GM21360 (cell line): Measurements from ENCODE around the gene CST3.
"Not testable (repeated sequence)": the region's sequence is repeated elsewhere in the genome, so short reads cannot be mapped to it uniquely, and the experiment has no call there.

Experiments used
- ATAC-seq: cut with Tn5 transposase; IDR thresholded peaks from one replicate; pipeline ENCODE4 v1.9.1; 2021; ENCODE audit warnings: mild to moderate bottlenecking, moderate library complexity; ENCODE audit not compliant: unreplicated experiment

The CST3 gene

GRCh38 chr20:23637282-23638221, at the start of gene CST3:
CST3 (minus strand) TSS chr20:23637955; CDS start chr20:23637862, 93 bp downstream.
- ATAC-seq = peak; percentile 56

GRCh38 chr20:23686046-23686750, 48.4 kb upstream of the CST3 start:
- no peak for ATAC-seq

GRCh38 chr20:23685529-23685896, 47.8 kb upstream of the CST3 start:
- ATAC-seq = not testable (repeated sequence)

- no peak for ATAC-seq
These were observed 46.5 kb upstream of the CST3 start for GRCh38 chr20:23684261-23684660.

GRCh38 chr20:23683807-23684206, 46.1 kb upstream of the CST3 start:
- no peak for ATAC-seq

DNA sequence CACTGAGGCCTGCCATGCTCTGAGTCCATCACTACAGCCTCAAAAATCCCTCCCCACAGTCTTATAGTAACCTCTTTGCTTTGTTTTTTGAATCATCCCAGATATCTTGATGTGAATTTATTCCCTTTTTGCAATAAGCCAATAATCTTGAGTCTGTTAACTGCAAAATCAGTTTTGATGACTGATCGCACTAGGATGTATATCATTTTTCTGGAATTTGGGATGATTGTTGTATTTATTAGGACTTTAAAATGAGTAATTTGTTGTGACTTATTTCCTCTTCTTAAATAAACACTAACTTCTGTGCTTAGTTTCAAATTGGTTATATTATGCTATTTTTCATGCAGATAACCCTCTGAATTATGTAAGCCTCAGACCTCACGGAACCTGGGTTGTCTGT, 45.5 kb upstream of the CST3 start:
- ATAC-seq = no peak

DNA sequence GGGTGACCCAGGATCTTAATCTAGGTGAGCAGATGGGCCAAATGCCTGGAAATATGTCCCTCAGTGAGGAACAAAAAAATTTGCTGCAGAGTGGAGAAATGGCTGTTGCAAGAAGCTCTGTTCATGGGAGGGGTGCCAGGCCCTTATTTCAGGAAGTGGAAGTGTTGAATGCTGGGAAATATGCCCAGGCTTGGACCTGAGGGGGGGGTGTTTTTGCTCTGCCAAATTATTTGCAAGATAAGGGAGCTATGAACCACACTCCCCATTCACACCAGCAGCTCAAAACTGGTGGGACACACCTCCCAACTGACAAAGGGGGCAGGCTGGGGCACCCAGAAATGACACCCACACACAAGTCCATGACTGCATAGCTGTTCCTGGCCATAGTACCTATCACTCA, 42.4 kb upstream of the CST3 start:
- no peak for ATAC-seq

DNA sequence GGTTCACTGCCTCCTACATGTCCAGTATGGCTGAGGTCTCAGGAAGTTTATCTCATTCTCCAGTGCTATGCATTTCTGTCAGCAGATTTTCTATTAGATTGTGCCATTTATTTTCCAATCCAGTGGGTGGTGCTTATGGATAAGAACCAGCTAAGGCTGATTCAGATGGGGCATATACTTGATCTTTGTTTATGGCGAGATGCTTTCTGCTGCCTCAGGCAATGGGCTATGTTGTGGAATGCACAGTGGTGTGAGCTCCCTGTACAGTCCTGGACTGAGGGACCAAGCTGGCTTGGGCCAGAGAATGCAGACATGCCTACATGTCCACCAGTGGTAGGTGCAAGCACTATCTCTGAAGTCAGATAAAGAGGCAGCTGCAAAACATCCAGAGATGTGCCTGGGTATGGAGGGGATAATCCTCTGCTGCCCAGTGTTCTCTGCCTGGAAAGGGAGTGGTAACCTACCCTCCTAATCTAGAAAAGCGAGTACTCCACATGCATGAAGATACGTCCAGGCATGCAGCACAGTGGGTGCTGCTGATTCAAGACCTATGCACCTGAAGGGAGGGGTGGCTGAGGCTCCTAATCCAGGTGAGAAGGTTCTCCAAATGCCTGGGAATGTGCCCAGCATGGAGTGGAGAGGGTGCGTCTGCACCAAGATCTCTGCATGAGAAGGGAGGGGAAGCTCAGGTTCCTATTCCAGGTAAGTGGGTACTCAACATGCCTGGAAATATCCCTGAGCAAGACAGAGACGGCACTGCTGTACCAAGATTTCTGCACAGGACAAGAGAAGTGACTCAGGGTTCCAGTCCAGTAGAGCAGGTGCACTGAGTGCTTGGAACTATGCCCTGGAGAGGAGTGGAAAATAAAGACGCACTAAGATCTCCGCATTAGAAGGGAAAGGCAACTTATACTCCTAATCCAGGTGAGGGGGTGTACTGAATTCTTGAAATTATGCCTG, 41.7 kb upstream of the CST3 start:
- no peak for ATAC-seq

GRCh38 chr20:23673209-23673608, 35.5 kb upstream of the CST3 start:
- ATAC-seq = no peak

- ATAC-seq = no peak
These were observed 34.4 kb upstream of the CST3 start for GRCh38 chr20:23672158-23672557.

DNA sequence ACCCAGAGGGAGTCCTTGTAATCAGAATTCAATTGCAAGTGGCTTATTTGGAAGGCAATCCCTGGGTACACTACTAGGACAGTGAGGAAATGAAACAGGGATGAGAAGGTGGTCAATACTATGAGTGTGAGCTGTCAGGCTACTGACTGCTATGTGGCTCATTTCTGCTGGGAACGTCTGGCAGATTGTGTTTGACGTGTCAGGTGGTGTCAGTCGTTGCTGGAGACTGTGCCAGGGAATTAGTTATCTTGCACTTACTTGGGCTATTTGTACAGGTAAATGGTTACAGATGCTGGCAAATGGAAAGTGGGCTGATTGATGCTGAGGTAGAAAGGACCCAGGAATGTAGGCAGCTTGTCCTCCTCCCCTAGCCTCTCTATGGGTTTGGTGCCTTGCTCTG, 33.7 kb upstream of the CST3 start:
- no peak for ATAC-seq

DNA sequence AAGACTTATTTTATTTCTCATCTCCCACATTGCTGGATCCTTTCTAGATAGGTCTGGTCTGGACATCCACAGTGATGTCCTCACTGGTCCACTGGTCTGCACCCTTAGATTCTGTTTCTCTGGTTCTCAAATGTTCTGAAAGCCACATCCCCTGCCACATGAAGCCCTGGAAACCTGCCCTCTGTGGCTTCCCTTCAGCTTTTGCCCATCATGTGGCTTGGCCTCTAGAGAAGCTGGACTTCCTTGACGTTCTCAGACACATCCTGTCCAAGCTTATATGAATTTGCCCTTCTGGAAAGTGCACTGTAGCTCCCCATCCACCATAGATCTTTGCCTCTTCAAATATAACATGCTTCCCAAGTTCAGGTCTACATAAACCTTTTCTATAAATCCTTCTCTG, 32.6 kb upstream of the CST3 start:
- ATAC-seq = no peak

DNA sequence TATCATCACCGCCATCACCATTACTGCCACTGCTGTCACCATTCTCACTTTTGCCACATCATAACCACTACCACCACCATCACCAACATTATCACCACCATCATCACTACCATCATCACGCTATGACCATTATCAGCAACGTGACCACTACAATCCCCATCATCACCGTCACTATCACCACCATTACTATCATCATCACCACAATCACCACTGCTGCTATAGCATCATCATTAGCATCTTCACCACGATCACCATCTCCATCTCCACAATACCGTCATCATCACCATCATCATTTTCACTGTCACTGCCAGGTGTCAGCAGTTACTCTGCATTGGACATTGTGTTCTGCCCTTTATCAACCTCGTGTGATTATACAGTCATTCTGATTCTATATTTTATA, 32.1 kb upstream of the CST3 start:
- ATAC-seq = no peak

- no peak for ATAC-seq
These were observed 31.6 kb upstream of the CST3 start for GRCh38 chr20:23669327-23669726.

- ATAC-seq = peak; percentile 59
These were observed 30.8 kb upstream of the CST3 start for GRCh38 chr20:23668477-23668951.

GRCh38 chr20:23667666-23668065, 29.9 kb upstream of the CST3 start:
- ATAC-seq = no peak

- no peak for ATAC-seq
These were observed 28.9 kb upstream of the CST3 start for GRCh38 chr20:23666698-23667097.

GRCh38 chr20:23666189-23666588, 28.4 kb upstream of the CST3 start:
- no peak for ATAC-seq

DNA sequence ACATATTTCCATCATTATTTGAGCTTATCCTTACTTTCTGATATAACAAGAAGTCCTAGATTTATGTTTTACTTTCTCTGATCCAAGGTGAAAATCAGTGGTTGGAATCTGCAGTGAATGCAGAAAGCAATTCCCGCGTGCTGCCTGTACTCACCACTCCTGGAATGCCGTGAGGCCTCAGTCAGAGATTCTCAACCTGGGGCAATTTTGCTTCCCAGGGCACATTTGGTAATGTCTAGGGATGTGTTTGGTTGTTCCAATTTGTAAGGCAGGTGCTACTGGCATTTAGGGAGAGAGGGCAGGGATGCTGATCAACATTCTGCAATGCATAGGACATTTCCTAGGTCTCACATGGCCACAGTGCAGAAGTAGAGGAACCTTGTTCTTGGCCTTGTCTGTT, 27.2 kb upstream of the CST3 start:
- ATAC-seq = no peak

DNA sequence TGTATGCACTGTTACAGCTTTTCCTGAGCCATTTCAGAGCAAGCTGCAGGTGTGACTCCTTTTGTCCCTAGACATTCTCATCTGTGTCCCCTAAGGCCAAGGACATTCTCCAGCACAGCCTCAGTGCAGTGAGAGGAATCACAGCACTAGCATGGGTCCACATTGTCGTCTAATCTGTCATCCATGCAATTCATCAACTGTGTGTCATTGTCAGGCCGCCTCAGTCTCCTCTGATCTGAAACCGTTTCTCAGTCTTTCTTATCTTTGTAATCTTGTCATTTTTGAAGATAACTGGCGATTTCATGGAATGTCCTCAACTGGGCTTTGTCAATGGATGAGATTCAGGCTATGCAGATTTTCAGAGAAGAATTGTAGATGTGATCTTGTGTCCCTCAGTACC, 26.3 kb upstream of the CST3 start:
- ATAC-seq = not testable (repeated sequence)

DNA sequence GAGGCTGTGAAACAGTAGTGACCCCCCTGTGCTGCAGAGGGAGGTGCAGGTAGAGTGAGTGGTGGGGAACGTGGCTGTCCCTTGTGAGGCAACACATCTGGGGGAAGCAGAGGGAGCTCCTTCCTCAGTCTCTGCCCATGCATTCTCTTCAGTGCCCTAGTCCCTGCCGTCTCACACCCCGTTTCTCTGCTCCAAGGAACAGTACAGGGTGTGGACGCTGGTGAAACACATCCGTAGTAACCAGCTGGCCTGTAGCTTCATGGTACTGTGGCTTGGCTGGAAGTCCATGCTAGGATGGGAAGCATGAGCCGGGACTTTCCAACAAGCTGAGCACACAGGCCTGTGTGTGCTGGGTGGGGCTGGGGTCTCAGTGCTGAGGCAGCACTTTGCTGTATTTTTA, 25.4 kb upstream of the CST3 start:
- no peak for ATAC-seq
